ENCODE measurements around the gene ZNF677. TPM values are rescaled to one million over a fixed set of nuclear protein-coding genes. Genes with fewer than 3 reads are reported as not detected.
"Not testable (repeated sequence)": the region's sequence is repeated elsewhere in the genome, so short reads cannot be mapped to it uniquely, and the experiment has no call there.

The ZNF677 gene
- total RNA-seq, 1 experiment from 2014 or later = not detected

DNA sequence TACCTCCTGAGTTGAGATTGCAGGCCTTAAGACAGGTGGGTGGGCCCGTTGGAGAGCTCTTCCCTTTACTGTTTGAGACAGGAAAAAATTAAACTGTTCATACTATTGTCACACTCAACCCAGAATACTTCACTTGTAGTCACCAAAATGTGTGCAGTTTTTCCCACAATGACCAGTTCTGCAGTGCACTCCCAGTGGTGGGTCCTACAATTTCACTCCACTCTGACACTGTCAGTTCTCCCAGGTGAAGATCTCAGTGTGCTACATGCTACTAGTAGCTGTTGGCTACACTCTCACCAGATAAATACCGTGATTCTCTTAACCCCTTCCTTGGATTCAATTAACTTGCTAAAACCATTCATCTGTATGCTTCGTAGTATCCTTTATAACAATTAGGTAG is 64.4 kb downstream of the ZNF677 start:
- DNase-seq = no peak
- Mint-ChIP-seq H3K4me1 (ENCODE audit: low read depth, unreplicated experiment) (no peaks in the 10 kb centered on the region), H3K27ac (ENCODE audit: unreplicated experiment) (no peak overlapping the region), H3K27me3 (ENCODE audit: unreplicated experiment) (no peaks in the 10 kb centered on the region), H3K4me3 (ENCODE audit: low read depth, unreplicated experiment) (no peak overlapping the region), H3K9me3 (ENCODE audit: low read depth, unreplicated experiment) (peaks cover 22% of the 10 kb centered on the region), H3K36me3 (ENCODE audit: insufficient read depth, unreplicated experiment) (no peaks in the 10 kb centered on the region)
- TF ChIP-seq, protein P1, sequence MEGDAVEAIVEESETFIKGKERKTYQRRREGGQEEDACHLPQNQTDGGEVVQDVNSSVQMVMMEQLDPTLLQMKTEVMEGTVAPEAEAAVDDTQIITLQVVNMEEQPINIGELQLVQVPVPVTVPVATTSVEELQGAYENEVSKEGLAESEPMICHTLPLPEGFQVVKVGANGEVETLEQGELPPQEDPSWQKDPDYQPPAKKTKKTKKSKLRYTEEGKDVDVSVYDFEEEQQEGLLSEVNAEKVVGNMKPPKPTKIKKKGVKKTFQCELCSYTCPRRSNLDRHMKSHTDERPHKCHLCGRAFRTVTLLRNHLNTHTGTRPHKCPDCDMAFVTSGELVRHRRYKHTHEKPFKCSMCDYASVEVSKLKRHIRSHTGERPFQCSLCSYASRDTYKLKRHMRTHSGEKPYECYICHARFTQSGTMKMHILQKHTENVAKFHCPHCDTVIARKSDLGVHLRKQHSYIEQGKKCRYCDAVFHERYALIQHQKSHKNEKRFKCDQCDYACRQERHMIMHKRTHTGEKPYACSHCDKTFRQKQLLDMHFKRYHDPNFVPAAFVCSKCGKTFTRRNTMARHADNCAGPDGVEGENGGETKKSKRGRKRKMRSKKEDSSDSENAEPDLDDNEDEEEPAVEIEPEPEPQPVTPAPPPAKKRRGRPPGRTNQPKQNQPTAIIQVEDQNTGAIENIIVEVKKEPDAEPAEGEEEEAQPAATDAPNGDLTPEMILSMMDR (IDR thresholded peaks at IDR 0.05; ENCODE audit: unreplicated experiment) = no peak
- intact Hi-C loops (cut with micrococcal nuclease; ENCODE audit: unreplicated experiment) = loop anchor here (10.0 kb wide), 1 partner anchor 245 kb away; no protein-coding TSS in a partner anchor
- CTCF ChIA-PET = interaction anchor here (0.6 kb wide), 1 partner anchor 1152 kb away, joined by 8 read pairs; no protein-coding TSS in a partner anchor
- BruUV-seq (replicated peaks) = no TSS peak

DNA sequence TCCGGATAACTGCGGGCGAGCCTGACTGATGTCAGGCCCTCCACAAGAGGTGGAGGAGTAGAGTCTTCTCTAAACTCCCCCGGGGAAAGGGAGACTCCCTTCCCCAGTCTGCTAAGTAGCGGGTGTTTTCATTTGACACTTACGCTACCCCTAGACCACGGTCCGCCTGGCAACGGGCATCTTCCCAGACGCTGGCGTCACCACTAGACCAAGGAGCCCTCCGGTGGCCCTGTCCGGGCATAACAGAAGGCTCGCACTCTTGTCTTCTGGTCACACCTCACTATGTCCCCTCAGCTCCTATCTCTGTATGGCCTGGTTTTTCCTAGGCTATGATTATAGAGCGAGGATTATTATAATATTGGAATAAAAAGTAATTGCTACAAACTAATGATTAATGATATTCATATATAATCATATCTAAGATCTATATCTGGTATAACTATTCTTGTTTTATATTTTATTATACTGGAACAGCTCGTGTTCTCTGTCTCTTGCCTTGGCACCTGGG is 64.9 kb downstream of the ZNF677 start:
- DNase-seq; H3K27me3 Mint-ChIP-seq (ENCODE audit: unreplicated experiment): not testable (repeated sequence)

More for the DNA sequence above, 64.9 kb downstream of the ZNF677 start:
- H3K36me3 Mint-ChIP-seq (ENCODE audit: insufficient read depth, unreplicated experiment); CTCF ChIA-PET; H3K27ac Mint-ChIP-seq (ENCODE audit: unreplicated experiment); BruUV-seq (replicated peaks); H3K4me3 Mint-ChIP-seq (ENCODE audit: low read depth, unreplicated experiment); H3K4me1 Mint-ChIP-seq (ENCODE audit: low read depth, unreplicated experiment): not testable (repeated sequence)
- peaks cover 23% of the 10 kb centered on the region for H3K9me3 Mint-ChIP-seq (ENCODE audit: low read depth, unreplicated experiment)
- intact Hi-C loops (cut with micrococcal nuclease; ENCODE audit: unreplicated experiment) = loop anchor here (10.0 kb wide), 1 partner anchor 245 kb away; no protein-coding TSS in a partner anchor

Other genes with a start within 250 kb of the ZNF677 start
- gene ERVV-1, start 241.0 kb downstream of the ZNF677 start, total RNA-seq (2022) = not detected in 2 replicates
- gene ERVV-2, start 210.1 kb downstream of the ZNF677 start, total RNA-seq (2022) = not detected in 2 replicates
- 7.7 and 7.8 TPM in 2 replicates for gene ZNF160, start 151.5 kb downstream of the ZNF677 start, total RNA-seq (2022)
- gene ZNF415, start 122.0 kb downstream of the ZNF677 start, total RNA-seq (2022) = not detected in 2 replicates
- gene ZNF347, start 95.8 kb downstream of the ZNF677 start, total RNA-seq (2022) = not detected in 2 replicates
- gene ZNF665, start 61.5 kb downstream of the ZNF677 start, total RNA-seq (2022) = not detected in 2 replicates
- not detected in 2 replicates for gene VN1R2, start 3.4 kb upstream of the ZNF677 start, total RNA-seq (2022)
- not detected in 2 replicates for gene VN1R4, start 12.8 kb upstream of the ZNF677 start, total RNA-seq (2022)
- 8.7 and 9.4 TPM in 2 replicates for gene ZNF845, start 78.9 kb upstream of the ZNF677 start, total RNA-seq (2022)
- 20.7 and 21.2 TPM in 2 replicates for gene ZNF525, start 110.8 kb upstream of the ZNF677 start, total RNA-seq (2022)
- 13.1 and 14.8 TPM in 2 replicates for gene ZNF765, start 140.3 kb upstream of the ZNF677 start, total RNA-seq (2022)
- gene ZNF761, start 177.1 kb upstream of the ZNF677 start, total RNA-seq (2022) = 10.6 and 11.4 TPM in 2 replicates
- gene ZNF813, start 212.9 kb upstream of the ZNF677 start, total RNA-seq (2022) = not detected in 2 replicates

All from Calu3 (cell line).